Endothelial cell of umbilical vein (primary cell): ENCODE measurements around the gene CRTC2.

Source experiments
- CTCF ChIP-seq, 2 donors: IDR thresholded peaks; 1 replicate in 1 of 2; 2 replicates in 1 of 2; pipeline ENCODE4 v1.5.1; 2011; ENCODE audit warnings: low read length in 2 of 2, mild to moderate bottlenecking in 2 of 2, moderate library complexity in 2 of 2, control low read depth in 1 of 2, inconsistent platforms in 1 of 2, low read depth in 1 of 2; ENCODE audit not compliant: insufficient read depth in 1 of 2; ENCODE audit errors: extremely low read depth in 1 of 2
- EZH2 ChIP-seq: IDR thresholded peaks from 2 replicates; pipeline ENCODE4 v1.6.1; 2012; ENCODE audit warnings: borderline replicate concordance, low read depth, mild to moderate bottlenecking, moderate library complexity, low read length, inconsistent platforms; ENCODE audit not compliant: severe bottlenecking
- FOS ChIP-seq: IDR thresholded peaks from 2 replicates; pipeline ENCODE4 v1.6.1; 2011; ENCODE audit warnings: mild to moderate bottlenecking, low read length, moderate library complexity, borderline replicate concordance; ENCODE audit not compliant: insufficient read depth
- JUN ChIP-seq: IDR thresholded peaks from 2 replicates; pipeline ENCODE4 v1.6.1; 2011; ENCODE audit warnings: borderline replicate concordance, low read depth; ENCODE audit not compliant: insufficient read length, insufficient read depth
- MYC ChIP-seq: IDR thresholded peaks from one replicate; pipeline ENCODE4 v1.6.1; 2011; ENCODE audit warnings: mild to moderate bottlenecking, low read depth, low read length
- POLR2A ChIP-seq: IDR thresholded peaks from 2 replicates; pipeline ENCODE4 v1.6.1; 2012; ENCODE audit warnings: low read depth, mild to moderate bottlenecking, control low read depth, low read length
- POLR2AphosphoS5 ChIP-seq: IDR thresholded peaks from 2 replicates; pipeline ENCODE4 v1.6.1; 2012; ENCODE audit warnings: low read depth, mild to moderate bottlenecking, control low read depth, low read length, moderate library complexity; ENCODE audit not compliant: insufficient read depth
- TF ChIP-seq, protein P1 (sequence below): IDR thresholded peaks from 2 replicates; pipeline ENCODE4 v1.6.1; 2011; ENCODE audit not compliant: insufficient read depth, insufficient read length

DNA sequence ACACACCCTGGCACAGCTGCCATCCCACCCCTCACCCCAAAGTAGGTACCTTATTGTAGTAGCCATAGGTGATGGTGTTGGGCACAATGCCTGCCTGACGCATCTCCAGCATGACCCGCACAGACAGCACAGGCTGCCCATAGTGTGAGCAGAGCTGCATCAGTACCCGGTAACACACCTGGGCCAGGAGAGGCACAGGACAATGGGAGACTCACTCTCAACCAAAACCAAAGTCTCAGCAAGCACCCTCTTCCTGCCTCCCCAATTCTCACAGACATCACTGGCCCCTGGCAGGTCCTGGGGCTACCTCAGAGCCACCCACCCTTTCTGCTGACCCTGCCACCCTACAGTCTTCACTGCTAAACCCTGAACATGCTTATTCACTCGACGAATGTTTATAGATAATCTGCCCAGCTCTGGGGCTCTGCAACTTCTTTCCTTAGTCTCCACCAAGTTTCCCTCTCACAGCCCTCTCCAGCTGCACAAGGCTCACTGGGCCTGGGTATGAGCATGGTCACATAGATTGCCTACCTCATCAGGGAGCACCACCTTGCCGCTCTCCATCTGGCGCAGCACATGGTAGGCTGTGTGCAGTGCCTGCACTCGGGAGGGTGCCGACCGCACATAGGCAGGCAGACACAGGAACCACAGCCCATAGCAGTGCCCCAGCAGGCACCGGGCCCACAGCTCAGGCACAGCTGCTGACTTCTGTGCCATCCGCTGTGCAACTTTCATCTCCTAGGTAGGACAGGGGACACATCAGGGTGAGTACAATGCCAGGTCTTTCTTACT, 22.2 kb downstream of the CRTC2 start:
- TF ChIP-seq POLR2AphosphoS5 (no peak), CTCF (IDR thresholded peaks at IDR 0.05; ENCODE audit: extremely low read depth in 1 of 2, insufficient read depth in 1 of 2, low read depth in 1 of 2, low read length in 2 of 2) (no peak), MYC (no peak), EZH2 (no peak), POLR2A (no peak), JUN (no peak), FOS (no peak)
- TF ChIP-seq, protein P1, sequence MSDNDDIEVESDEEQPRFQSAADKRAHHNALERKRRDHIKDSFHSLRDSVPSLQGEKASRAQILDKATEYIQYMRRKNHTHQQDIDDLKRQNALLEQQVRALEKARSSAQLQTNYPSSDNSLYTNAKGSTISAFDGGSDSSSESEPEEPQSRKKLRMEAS, result no peak
